ENCODE measurements around the gene PRRX1.

Gene PRRX1

DNA sequence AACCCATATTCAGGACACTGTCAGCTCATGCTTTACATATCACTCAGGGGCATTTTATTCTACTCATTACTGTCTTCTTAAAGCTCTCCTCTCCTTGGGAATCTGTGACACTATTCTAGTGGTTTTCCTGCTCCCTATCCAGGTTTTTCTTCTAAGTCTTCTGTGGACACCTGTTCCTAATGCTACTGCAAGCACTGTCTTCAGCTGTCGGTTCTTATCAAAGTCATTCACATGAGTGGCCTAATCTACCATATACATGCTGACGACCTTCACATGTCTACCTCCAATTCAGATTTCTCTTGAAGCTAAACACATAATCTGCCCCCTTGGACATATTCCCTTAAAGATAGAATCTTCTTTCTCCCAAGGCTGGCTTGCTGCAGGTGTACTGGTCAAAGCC is 39.8 kb upstream of the PRRX1 start:
- DNase-seq (ENCODE audit: low read depth): no peak
- TF ChIP-seq, protein P1, sequence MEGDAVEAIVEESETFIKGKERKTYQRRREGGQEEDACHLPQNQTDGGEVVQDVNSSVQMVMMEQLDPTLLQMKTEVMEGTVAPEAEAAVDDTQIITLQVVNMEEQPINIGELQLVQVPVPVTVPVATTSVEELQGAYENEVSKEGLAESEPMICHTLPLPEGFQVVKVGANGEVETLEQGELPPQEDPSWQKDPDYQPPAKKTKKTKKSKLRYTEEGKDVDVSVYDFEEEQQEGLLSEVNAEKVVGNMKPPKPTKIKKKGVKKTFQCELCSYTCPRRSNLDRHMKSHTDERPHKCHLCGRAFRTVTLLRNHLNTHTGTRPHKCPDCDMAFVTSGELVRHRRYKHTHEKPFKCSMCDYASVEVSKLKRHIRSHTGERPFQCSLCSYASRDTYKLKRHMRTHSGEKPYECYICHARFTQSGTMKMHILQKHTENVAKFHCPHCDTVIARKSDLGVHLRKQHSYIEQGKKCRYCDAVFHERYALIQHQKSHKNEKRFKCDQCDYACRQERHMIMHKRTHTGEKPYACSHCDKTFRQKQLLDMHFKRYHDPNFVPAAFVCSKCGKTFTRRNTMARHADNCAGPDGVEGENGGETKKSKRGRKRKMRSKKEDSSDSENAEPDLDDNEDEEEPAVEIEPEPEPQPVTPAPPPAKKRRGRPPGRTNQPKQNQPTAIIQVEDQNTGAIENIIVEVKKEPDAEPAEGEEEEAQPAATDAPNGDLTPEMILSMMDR (conservative IDR thresholded peaks at IDR 0.05; ENCODE audit: low read length): no peak
- H3K4me3 ChIP-seq (ENCODE audit: low read length): no peak overlapping the region

DNA sequence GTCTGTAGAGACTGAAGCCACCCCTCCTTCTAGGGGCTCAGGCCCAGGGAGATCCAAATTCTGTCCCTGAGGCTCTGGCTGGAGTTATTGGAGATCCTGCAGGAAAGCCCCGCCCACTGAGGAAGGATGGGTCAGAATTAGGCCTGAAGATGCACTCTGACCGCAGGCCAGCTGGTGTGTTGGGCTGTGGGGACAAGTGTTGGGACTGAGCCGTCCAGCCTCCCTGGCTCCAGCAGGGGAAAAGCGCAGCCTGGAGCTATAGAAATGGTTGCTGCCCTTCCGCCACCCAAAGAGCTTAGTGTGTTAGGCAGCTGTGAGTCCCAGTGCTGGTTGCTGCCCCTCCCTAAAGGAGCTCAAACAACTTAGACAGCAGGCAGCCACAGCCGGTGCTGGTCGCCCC is 33.0 kb upstream of the PRRX1 start:
- H3K4me3 ChIP-seq (ENCODE audit: low read length): no peak overlapping the region
- TF ChIP-seq, protein P1 (conservative IDR thresholded peaks at IDR 0.05; ENCODE audit: low read length): no peak
- no peak for DNase-seq (ENCODE audit: low read depth)

DNA sequence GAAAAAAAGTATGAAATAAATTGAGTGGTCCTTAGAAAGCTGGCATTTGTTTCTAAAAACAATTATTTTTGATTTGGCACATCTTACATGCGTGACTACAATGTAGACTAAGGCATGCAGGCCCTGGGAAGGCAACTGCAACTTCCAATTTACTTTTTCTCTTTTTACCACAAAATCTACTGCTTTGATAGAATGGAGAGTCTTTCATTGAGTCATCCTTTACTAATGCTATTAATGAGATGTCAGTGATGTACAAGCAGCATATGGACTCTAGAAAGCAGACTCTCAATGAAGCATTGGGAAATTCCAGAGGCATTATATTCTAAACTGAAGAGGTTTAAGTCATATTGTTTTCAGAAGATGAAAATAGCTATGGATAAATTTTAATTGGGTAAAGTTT is 29.6 kb upstream of the PRRX1 start:
- peak; percentile 89 for DNase-seq (ENCODE audit: low read depth)
- TF ChIP-seq, protein P1 (conservative IDR thresholded peaks at IDR 0.05; ENCODE audit: low read length): no peak
- H3K4me3 ChIP-seq (ENCODE audit: low read length): no peak overlapping the region

DNA sequence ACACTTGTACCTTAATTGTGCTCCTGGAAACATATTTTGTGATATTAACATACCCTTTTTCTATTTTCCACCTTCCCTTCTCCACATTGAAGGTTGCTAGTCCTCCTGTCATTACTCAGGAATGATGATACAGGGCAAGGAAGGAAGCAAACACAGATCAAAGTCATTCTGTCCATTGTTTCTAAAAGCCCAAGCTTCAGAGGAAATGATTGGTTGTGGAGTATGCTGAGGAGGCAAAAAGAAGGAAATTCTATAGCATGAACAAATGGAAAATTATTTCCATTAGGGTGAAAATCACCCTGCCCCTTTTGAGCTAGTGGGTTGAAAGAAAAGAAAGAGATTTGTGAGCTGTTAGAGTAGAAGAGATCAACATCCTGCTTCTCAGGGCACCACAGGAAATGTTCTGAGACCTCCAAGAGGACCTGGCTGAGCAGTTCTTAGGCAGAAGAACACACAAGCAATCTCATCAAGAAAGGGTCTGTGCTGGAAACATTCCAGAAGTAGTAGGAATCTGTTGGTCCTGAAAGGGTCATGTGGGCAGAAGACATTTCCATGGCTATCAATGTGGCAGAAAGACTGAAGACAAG is 29.0 kb upstream of the PRRX1 start:
- TF ChIP-seq, protein P1 (conservative IDR thresholded peaks at IDR 0.05; ENCODE audit: low read length): no peak
- no peak overlapping the region for H3K4me3 ChIP-seq (ENCODE audit: low read length)
- DNase-seq (ENCODE audit: low read depth): no peak

DNA sequence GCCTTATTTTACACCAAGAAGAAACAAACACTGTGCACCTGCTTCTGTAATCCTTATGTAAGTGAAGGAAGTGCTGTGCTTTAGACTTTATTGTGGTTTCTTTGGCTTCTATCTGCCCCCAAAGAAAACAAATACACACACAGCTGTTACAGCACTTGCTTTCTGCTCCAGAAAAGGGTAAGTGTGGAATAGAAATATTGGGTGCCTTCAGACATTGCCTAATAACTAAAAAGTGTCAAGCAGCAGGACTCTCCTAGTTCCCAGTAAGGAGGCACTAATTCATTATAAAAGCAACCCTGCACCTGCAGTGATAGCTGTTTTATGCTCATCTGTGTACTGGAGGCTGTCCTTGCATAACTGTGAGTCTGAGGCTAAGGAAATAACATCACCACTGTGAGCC is 23.4 kb upstream of the PRRX1 start:
- TF ChIP-seq, protein P1 (conservative IDR thresholded peaks at IDR 0.05; ENCODE audit: low read length): no peak
- H3K4me3 ChIP-seq (ENCODE audit: low read length): no peak overlapping the region
- DNase-seq (ENCODE audit: low read depth): no peak

DNA sequence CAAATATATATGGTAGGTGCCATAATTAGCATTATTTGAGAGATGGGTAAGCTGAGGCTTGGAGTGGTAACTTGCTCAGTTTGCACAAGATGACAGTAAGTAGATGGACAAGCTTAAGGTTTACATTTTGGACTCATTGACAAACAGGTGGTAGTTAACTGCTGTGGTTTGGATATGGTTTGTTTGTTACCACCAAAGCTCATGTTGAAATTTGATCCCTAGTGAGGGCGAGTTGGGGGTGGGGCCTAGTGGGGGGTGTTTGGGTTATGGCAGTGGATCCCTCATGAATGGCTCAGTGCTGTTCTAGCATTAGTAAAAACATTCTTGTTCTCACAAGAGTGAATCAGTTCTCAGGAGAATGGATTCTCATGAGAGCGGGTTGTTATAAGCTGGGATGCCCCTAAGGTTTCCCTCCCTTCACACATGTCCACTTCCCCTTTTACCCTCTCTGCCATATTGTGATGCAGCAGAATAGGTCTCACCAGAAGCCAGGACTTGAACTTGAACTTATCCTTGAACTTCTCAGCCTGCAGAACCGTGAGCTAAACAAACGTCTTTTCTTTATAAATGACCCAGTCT is 6.6 kb upstream of the PRRX1 start:
- no peak for DNase-seq (ENCODE audit: low read depth)
- TF ChIP-seq, protein P1 (conservative IDR thresholded peaks at IDR 0.05; ENCODE audit: low read length): no peak
- H3K4me3 ChIP-seq (ENCODE audit: low read length): no peak overlapping the region

DNA sequence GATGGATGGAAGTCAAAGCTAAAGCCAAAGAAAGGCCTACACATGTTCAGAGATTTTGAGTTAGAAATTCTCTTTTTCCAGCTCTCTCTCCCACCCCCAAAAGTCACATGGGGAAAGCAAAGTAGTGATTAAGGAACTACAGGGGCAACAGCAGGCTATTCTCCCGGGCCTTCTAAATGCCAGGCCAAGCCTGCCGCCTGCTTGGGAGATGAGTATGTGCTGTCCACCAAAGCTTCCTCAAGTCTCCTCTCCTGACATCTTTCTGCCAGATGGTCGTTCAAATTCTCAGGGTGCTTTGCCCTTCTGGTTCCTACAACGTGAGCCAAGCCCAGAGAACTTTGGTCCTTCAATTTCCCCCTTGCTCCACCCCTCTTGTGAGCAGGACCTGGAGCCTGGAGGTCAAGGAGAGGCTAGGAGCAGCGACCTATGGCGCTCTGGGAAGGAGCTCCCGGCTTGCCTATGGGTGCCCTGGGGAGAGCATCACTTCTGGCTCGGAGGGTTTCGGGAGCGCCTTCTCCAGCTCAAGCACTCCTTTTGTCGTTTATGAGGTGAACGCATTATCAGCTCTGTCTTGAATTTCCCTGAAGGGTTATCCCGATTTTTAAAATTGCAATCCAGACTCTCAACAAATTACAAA is 4.4 kb upstream of the PRRX1 start:
- peak; percentile 83 for DNase-seq (ENCODE audit: low read depth)
- no peak overlapping the region for H3K4me3 ChIP-seq (ENCODE audit: low read length)
- TF ChIP-seq, protein P1 (conservative IDR thresholded peaks at IDR 0.05; ENCODE audit: low read length): peak; percentile 43
